Thoracic aorta (tissue), 2 donors: ENCODE results near the gene TSR3. TPM values are rescaled to one million over a fixed set of nuclear protein-coding genes. Genes with fewer than 3 reads are reported as not detected.

Experiments used
- ATAC-seq: fragments of 150-250 bp; one replicate; pipeline ENCODE4 v1.8.0; 2017; ENCODE audit warnings: low read depth; ENCODE audit not compliant: insufficient number of reproducible peaks, low FRiP score
- DNase-seq: peaks from one replicate; pipeline ENCODE4 v3.0.0-alpha.2; 2020; ENCODE audit warnings: low spot score
- H3K27ac ChIP-seq, 2 donors: fragments of 200-600 bp; sonication (generic); 1 replicate in 1 of 2; 2 replicates in 1 of 2; pipeline ENCODE4 v1.5.1; 2016; ENCODE audit warnings: mild to moderate bottlenecking in 2 of 2, moderate library complexity in 2 of 2
- H3K27me3 ChIP-seq: fragments of 200-600 bp; sonication (generic); replicated peaks from 2 replicates; pipeline ENCODE4 v1.6.0; 2016; ENCODE audit warnings: mild to moderate bottlenecking; ENCODE audit not compliant: insufficient read depth
- H3K36me3 ChIP-seq: fragments of 200-600 bp; sonication (generic); one replicate; pipeline ENCODE4 v1.5.1; 2016
- H3K4me1 ChIP-seq, 2 donors: fragments of 200-600 bp; sonication (generic); 1 replicate in 1 of 2; 2 replicates in 1 of 2; pipeline versions ENCODE4 v1.5.1 to v1.6.0; 2016; ENCODE audit warnings: low read depth in 2 of 2, mild to moderate bottlenecking in 1 of 2; ENCODE audit not compliant: control insufficient read depth in 1 of 2
- H3K4me3 ChIP-seq: fragments of 200-600 bp; sonication (generic); 2 replicates; pipeline ENCODE4 v1.5.1; 2016; ENCODE audit warnings: mild to moderate bottlenecking
- H3K9me3 ChIP-seq: fragments of 200-600 bp; sonication (generic); 2 replicates; pipeline ENCODE4 v1.5.1; 2016
- total RNA-seq, 2 donors: library from RNA; depleted of rRNA; stranded (reverse); fragments of >200 nt; gene quantifications; one replicate each; pipeline versions ENCODE4 v1.1.0 to v1.2.3, GENCODE V29; 2016
- TF ChIP-seq, protein P1 (sequence below): fragments of 200-600 bp; sonication (generic); IDR thresholded peaks from one replicate; pipeline ENCODE4 v1.5.1; 2019; ENCODE audit warnings: antibody characterized with exemption

Gene TSR3
- total RNA-seq, 2 donors from 2014 or later, result 61.7 to 124 TPM

DNA sequence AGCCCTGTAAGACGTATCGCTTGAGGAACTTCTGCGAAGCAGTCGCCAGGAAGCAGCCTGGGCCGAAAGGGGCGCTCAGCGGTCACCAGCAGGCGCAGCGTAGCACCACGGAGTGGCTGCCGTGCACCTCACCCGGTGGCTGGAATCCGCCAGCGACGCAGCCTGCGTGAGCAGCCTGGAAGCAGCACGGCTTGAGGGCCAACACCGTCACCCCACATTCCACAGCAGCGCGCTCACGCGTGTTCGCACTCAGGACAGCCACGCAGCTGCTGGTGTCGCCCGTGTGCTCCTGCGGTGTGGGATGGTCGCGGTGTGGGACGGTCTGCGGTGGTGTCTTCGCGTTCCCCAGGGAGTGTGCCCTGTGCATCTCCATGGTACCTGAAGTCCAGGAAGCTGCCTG, 32.6 kb downstream of the TSR3 start:
- H3K27me3 ChIP-seq, result no peaks in the 10 kb centered on the region
- ATAC-seq, result no peak
- H3K36me3 ChIP-seq, result peaks cover 84% of the 10 kb centered on the region

GRCh38 chr16:1318268-1318545, 33.5 kb downstream of the TSR3 start:
- no peak overlapping the region for H3K4me3 ChIP-seq
- H3K4me1 ChIP-seq, result peaks cover 0 to 8% of the 10 kb centered on the region in 2 donors
- H3K27me3 ChIP-seq, result no peaks in the 10 kb centered on the region
- ATAC-seq (no peak), DNase-seq (no peak)
- no peaks in the 10 kb centered on the region for H3K9me3 ChIP-seq
- H3K36me3 ChIP-seq, result peaks cover 79% of the 10 kb centered on the region
- H3K27ac ChIP-seq, result no peak overlapping the region
- TF ChIP-seq, protein P1, sequence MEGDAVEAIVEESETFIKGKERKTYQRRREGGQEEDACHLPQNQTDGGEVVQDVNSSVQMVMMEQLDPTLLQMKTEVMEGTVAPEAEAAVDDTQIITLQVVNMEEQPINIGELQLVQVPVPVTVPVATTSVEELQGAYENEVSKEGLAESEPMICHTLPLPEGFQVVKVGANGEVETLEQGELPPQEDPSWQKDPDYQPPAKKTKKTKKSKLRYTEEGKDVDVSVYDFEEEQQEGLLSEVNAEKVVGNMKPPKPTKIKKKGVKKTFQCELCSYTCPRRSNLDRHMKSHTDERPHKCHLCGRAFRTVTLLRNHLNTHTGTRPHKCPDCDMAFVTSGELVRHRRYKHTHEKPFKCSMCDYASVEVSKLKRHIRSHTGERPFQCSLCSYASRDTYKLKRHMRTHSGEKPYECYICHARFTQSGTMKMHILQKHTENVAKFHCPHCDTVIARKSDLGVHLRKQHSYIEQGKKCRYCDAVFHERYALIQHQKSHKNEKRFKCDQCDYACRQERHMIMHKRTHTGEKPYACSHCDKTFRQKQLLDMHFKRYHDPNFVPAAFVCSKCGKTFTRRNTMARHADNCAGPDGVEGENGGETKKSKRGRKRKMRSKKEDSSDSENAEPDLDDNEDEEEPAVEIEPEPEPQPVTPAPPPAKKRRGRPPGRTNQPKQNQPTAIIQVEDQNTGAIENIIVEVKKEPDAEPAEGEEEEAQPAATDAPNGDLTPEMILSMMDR, result no peak

More for the DNA sequence above, 32.6 kb downstream of the TSR3 start:
- Histone ChIP-seq H3K4me1 (peaks cover 0 to under 1% of the 10 kb centered on the region in 2 donors), H3K4me3 (no peak overlapping the region), H3K9me3 (no peaks in the 10 kb centered on the region), H3K27ac (no peak overlapping the region)
- DNase-seq, result no peak
- TF ChIP-seq, protein P1, result no peak

DNA sequence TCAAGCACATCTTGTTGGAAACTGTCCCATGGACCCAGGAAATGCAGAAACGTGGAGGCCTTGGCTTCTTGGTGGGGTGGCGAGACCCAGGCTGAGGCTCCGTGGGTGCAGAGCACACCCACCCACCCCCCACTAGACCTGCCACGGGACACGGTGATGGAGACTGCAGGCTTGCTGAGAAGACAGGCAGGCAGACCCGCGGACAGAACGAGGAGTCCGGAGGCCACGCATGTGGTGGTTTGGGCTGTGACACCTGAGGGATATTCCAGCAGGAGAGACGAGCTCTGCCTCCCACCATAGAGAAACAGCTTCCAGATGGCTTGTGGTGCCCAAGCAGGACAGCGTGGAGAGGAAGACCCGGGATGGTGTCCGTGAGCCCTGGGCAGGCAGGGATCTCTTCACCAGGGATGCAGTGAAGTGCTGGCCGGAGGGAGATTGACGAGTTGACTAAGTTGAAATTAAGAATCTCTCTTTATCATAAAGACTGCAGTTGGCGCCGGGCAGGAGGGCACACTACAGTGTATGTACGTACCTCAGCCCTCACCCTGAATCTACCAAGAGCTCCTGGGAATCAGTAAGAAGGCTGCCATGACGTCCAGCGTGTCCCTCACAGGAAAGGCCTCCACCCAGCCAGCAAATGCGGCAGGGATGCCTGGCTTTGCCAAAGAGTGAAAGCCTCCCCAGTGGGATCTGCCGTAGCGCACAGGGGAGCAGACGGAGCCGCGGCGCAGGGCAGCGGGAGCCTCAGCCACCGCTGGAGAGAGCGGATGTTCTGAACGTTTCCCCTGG, 34.0 kb downstream of the TSR3 start:
- no peak for DNase-seq
- Histone ChIP-seq H3K4me1 (peaks cover 0 to 14% of the 10 kb centered on the region in 2 donors), H3K36me3 (peaks cover 76% of the 10 kb centered on the region), H3K9me3 (no peaks in the 10 kb centered on the region), H3K4me3 (no peak overlapping the region), H3K27me3 (no peaks in the 10 kb centered on the region), H3K27ac (no peak overlapping the region)
- TF ChIP-seq, protein P1, result no peak
- ATAC-seq, result no peak

GRCh38 chr16:1316033-1316405, 35.7 kb downstream of the TSR3 start:
- no peaks in the 10 kb centered on the region for H3K9me3 ChIP-seq
- no peak overlapping the region for H3K4me3 ChIP-seq
- no peak overlapping the region for H3K27ac ChIP-seq
- H3K27me3 ChIP-seq, result no peaks in the 10 kb centered on the region
- no peak for DNase-seq
- TF ChIP-seq, protein P1, result no peak
- peaks cover 15 to 30% of the 10 kb centered on the region in 2 donors for H3K4me1 ChIP-seq
- ATAC-seq, result no peak
- peaks cover 72% of the 10 kb centered on the region for H3K36me3 ChIP-seq

GRCh38 chr16:1315081-1316032, 36.3 kb downstream of the TSR3 start:
- Histone ChIP-seq H3K4me1 (peaks cover 19 to 37% of the 10 kb centered on the region in 2 donors), H3K27me3 (no peaks in the 10 kb centered on the region), H3K9me3 (no peaks in the 10 kb centered on the region), H3K36me3 (peaks cover 66% of the 10 kb centered on the region), H3K27ac (no peak overlapping the region), H3K4me3 (no peak overlapping the region)
- TF ChIP-seq, protein P1, result no peak
- DNase-seq (no peak), ATAC-seq (no peak)
